GM12864 (cell line): ENCODE results near the gene CTXN3.

Experiments used
- DNase-seq: peaks from one replicate; pipeline ENCODE4 v3.0.0-alpha.2; 2011; ENCODE audit warnings: low read depth
- H3K4me3 ChIP-seq: 2 replicates; pipeline ENCODE4 v1.5.1; 2011; ENCODE audit warnings: mild to moderate bottlenecking, low read depth, low read length, control low read depth
- TF ChIP-seq, protein P1 (sequence below): IDR thresholded peaks from 2 replicates; pipeline ENCODE4 v1.5.1; 2011; ENCODE audit warnings: low read depth, mild to moderate bottlenecking, moderate library complexity, low read length, control low read depth, inconsistent platforms; ENCODE audit errors: missing control alignments

Gene CTXN3

DNA sequence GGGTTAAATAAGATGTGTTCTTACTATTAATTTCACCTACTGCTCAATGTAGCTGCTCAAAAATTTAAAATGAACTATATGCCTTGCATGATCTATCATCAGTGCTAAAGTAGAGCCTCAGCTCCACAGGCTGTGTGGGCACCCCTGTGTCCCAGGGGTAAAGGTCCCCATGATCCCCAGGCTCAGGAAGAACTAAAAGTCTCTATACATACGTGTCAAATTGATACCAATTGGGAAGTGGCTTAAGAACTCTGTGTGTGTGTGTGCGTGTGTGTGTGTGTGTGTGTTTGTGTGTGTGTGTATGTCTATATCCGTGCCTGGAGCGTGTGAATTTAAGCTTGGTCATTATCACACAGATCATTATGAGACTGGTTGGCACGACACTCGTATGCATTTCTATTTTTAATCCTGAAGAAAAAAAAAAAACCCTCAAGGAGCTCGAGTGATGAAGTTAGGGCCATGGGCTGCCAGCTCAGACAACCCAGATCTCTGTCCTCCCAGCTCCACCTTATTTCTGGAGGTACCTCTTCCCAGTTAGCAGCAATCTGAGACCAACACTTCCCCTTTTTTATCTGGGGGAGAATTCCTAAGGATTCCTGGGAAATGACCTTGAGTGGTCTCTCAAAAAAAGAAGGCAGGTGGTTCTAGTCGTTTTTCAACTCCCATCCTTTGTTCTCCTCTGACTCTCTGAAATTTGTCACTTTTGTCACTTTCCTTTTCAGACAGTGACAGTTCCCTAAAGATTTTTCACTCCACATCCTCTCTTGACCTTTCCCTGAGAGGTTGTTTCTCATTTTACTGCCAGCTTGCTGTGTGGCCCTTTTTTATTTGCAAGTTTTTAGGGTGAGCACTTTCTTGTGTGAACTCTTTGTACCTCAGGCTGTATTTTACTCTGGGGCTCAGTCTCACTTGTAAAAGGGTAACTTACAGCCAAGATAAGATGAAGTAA is 45.7 kb upstream of the CTXN3 start:
- TF ChIP-seq, protein P1, sequence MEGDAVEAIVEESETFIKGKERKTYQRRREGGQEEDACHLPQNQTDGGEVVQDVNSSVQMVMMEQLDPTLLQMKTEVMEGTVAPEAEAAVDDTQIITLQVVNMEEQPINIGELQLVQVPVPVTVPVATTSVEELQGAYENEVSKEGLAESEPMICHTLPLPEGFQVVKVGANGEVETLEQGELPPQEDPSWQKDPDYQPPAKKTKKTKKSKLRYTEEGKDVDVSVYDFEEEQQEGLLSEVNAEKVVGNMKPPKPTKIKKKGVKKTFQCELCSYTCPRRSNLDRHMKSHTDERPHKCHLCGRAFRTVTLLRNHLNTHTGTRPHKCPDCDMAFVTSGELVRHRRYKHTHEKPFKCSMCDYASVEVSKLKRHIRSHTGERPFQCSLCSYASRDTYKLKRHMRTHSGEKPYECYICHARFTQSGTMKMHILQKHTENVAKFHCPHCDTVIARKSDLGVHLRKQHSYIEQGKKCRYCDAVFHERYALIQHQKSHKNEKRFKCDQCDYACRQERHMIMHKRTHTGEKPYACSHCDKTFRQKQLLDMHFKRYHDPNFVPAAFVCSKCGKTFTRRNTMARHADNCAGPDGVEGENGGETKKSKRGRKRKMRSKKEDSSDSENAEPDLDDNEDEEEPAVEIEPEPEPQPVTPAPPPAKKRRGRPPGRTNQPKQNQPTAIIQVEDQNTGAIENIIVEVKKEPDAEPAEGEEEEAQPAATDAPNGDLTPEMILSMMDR = no peak
- no peak for DNase-seq
- H3K4me3 ChIP-seq = no peak overlapping the region

DNA sequence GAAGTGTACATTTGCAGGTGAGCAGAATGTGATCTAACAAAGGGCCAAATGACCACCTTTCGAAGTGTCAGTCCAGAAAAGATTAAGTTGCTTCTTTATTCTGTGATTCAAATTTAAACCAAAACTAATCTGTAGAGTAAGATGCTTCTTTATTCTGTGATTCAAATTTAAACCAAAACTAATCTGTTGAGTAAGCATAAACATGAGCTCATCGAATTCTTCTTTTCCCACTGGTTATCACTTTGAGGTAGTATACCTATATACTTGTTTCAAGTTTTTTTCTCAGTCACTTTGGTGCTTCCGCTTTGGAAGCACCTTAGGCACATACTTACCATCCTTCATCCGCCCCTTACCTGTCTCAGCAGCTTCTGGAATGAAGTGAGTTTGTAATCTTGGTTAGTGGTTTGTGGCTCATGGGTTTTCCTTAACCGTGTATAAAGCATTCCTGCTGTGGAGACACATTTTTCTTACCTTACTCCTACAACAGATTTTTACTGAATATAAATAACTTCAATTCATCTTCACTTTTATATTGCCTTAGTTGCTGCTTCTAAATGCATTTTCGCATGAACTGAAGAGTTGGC is 40.7 kb upstream of the CTXN3 start:
- TF ChIP-seq, protein P1 = no peak
- DNase-seq = no peak
- no peak overlapping the region for H3K4me3 ChIP-seq

DNA sequence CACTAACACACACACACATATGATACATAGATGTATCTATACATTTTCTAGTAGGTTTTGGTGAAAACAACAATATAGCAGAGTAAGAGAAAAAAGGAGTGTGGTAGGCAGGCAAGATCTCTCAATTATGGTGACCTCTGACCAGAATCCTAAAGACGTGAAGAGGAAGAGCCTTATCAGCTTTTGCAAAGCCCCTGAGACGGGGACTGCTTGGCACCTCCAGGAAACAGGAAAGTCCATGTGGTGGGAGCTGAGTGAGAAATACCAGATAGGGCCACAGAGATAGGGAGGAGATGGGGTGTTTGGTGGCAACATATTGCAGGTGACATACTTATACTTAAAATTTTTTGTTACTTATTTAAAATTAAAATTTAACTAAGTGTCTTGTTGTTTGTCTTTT is 39.9 kb upstream of the CTXN3 start:
- TF ChIP-seq, protein P1 = no peak
- no peak for DNase-seq

DNA sequence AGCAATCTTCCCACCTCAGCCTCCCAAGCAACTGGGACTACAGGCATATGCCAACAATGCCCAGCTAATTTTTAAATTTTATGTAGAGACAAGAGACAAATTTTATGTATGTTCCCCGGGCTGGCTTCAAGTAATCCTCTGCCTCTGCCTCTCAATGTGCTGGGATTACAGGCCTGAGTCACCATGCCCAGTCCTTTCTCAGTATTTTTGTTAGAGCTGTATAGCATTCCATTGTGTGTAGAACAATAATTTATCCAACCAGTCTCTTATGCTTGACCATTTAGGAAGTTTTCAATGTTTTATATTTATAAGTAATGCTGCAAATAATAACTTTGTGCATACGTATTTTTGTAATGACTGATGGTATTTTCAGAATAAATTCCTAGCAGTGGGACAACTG is 38.9 kb upstream of the CTXN3 start:
- H3K4me3 ChIP-seq = no peak overlapping the region
- TF ChIP-seq, protein P1 = no peak
- DNase-seq = no peak

More for the DNA sequence above, 39.9 kb upstream of the CTXN3 start:
- H3K4me3 ChIP-seq = no peak overlapping the region

DNA sequence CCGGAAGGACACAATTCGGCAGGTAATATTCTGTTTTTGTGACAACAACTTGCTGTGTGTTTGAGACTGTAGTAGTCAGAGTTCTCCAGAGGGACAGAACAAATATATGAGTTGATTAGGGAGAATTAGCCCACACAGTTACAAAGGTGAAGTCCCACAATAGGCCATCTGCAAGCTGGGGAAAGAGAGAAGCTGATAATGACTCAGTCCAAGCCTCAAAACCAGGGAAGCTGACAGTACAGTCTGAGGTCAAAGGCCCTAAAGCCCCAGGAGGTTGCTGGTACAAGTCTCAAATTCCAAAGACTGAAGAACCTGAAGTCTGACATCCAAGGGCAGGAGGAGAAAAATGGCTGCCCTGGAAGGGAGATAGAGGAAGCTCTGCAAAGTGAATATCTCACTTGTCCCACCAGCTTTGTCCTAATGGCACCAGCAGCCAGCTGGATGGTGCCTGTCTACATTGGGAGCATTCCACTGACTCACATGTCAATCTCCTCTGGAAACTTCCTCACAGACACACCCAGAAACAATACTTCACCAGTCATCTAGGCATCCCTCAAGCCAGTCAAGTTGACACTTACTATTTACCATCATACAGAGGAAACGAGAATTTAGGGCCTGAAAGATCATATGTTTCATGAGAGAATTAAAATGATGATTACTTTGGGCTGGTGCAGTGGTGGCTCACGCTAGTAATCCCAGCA is 36.3 kb upstream of the CTXN3 start:
- TF ChIP-seq, protein P1 = no peak
- no peak for DNase-seq
- no peak overlapping the region for H3K4me3 ChIP-seq

DNA sequence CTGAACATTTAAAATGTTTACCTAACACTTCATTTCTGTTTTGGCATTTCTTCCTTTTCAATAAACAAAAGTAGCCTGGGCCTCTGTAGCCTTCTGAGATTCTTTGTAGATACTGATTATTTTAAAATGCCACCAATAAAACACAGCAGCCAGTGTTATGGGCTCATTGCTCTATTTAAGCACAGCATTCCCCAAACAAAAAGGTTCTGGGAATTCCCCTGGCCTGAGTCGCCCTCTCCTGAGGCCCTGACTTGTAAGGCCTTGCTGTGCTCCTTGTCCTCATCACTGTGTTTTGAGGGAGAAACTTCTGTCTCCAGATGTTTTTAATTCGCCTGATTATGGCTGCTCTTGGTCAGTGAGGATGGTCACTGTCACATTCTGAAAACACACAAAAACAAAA is 33.0 kb upstream of the CTXN3 start:
- TF ChIP-seq, protein P1 = no peak
- DNase-seq = no peak
- no peak overlapping the region for H3K4me3 ChIP-seq
